ENCODE results near the gene AGMO. TPM values are rescaled to one million over a fixed set of nuclear protein-coding genes. Genes with fewer than 3 reads are reported as not detected.

AGMO gene
- polyA plus RNA-seq, 1 donor (not counting 4 experiments of a cell fraction or from before 2014, with no cell fraction given) = not detected

DNA sequence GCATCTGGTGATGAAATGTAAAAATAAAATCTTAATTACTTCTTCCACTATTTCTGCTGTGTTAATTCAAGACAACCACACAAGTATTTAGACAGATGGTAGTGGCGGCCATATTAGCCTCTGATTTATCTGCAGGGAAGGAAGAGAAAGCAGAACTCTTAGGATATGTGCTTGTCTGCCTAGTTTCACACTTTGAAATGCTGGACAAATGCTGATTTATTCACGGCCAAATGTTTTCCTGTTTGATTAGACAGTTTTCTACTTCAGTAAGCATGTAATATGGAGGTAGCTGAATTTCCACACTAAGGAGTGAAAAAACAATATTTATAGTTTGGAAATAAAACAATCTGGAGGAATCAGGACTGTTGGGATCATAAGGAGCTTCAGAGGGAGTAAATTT is 158.1 kb downstream of the AGMO start:
- TF ChIP-seq, protein P1, sequence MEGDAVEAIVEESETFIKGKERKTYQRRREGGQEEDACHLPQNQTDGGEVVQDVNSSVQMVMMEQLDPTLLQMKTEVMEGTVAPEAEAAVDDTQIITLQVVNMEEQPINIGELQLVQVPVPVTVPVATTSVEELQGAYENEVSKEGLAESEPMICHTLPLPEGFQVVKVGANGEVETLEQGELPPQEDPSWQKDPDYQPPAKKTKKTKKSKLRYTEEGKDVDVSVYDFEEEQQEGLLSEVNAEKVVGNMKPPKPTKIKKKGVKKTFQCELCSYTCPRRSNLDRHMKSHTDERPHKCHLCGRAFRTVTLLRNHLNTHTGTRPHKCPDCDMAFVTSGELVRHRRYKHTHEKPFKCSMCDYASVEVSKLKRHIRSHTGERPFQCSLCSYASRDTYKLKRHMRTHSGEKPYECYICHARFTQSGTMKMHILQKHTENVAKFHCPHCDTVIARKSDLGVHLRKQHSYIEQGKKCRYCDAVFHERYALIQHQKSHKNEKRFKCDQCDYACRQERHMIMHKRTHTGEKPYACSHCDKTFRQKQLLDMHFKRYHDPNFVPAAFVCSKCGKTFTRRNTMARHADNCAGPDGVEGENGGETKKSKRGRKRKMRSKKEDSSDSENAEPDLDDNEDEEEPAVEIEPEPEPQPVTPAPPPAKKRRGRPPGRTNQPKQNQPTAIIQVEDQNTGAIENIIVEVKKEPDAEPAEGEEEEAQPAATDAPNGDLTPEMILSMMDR (optimal IDR thresholded peaks at IDR 0.05 in 1 of 3, IDR thresholded peaks at IDR 0.05 in 1 of 3, conservative IDR thresholded peaks at IDR 0.05 in 1 of 3; ENCODE audit: extremely low read depth in 1 of 3, insufficient read depth in 2 of 3, low read length in 3 of 3) = no peak
- TF ChIP-seq EZH2 (IDR thresholded peaks at IDR 0.05; ENCODE audit: low read length) = no peak
- no peaks in the 10 kb centered on the region for H3K27me3 ChIP-seq (ENCODE audit: control insufficient read depth, extremely low read depth, insufficient read depth, low read length)
- H3K4me3 ChIP-seq (ENCODE audit: control insufficient read depth in 2 of 3, extremely low read depth in 1 of 3, insufficient read depth in 2 of 3, low read depth in 1 of 3, low read length in 3 of 3) = no peak overlapping the region
- no peaks in the 10 kb centered on the region for H3K36me3 ChIP-seq (ENCODE audit: control insufficient read depth in 2 of 2, extremely low read depth in 1 of 2, insufficient read depth in 2 of 2, low read length in 2 of 2)
- FAIRE-seq (no peak), DNase-seq (ENCODE audit: low read depth, low spot score) (no peak)
- no peaks in the 10 kb centered on the region for H3K79me2 ChIP-seq (ENCODE audit: control insufficient read depth, insufficient read depth, low read length)
- H3K4me2 ChIP-seq (ENCODE audit: control insufficient read depth, extremely low read depth, insufficient read depth, low read depth, low read length) = no peak overlapping the region
- no peak overlapping the region for H3K27ac ChIP-seq (ENCODE audit: control insufficient read depth, insufficient read depth, low read length)
- no peaks in the 10 kb centered on the region for H3K9me1 ChIP-seq (ENCODE audit: control insufficient read depth, extremely low read depth, insufficient read depth, low read length)
- H3K9ac ChIP-seq (ENCODE audit: control insufficient read depth, extremely low read depth, insufficient read depth, low read length) = no peak overlapping the region
- no peaks in the 10 kb centered on the region for H3K4me1 ChIP-seq (ENCODE audit: control insufficient read depth, extremely low read depth, insufficient read depth, low read length)
- dilution Hi-C loops (cut with MboI; ENCODE audit: extremely low pct_ligation_motif_present, low sequenced_read_pairs) = no loop called here
- H3K9me3 ChIP-seq (ENCODE audit: control insufficient read depth, low read depth, low read length) = no peaks in the 10 kb centered on the region
- H4K20me1 ChIP-seq (ENCODE audit: control insufficient read depth, extremely low read depth, insufficient read depth, low read length) = no peaks in the 10 kb centered on the region
- no peak overlapping the region for H2AFZ ChIP-seq (ENCODE audit: control insufficient read depth, low read length)

DNA sequence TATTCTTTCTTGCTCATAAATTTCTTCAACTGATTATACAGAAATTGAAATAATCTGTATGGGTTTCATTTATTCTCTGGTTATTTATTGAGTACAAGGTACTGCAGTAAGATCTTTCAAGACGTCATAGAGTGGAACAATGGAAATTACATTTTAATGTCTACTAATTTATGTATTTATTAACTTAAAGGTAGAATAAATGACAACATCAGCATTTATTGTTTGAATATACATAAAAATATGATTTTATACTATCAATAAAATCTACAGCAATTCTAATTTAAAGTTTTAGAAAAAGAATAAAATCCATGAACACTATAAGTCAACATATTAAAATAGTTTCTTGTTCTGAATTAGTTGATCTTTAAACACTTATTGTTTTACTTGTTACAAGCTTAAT is 158.5 kb downstream of the AGMO start:
- Histone ChIP-seq H3K9me1 (ENCODE audit: control insufficient read depth, extremely low read depth, insufficient read depth, low read length) (no peaks in the 10 kb centered on the region), H3K9me3 (ENCODE audit: control insufficient read depth, low read depth, low read length) (no peaks in the 10 kb centered on the region), H3K4me1 (ENCODE audit: control insufficient read depth, extremely low read depth, insufficient read depth, low read length) (no peaks in the 10 kb centered on the region), H4K20me1 (ENCODE audit: control insufficient read depth, extremely low read depth, insufficient read depth, low read length) (no peaks in the 10 kb centered on the region), H3K27ac (ENCODE audit: control insufficient read depth, insufficient read depth, low read length) (no peak overlapping the region), H3K36me3 (ENCODE audit: control insufficient read depth in 2 of 2, extremely low read depth in 1 of 2, insufficient read depth in 2 of 2, low read length in 2 of 2) (no peaks in the 10 kb centered on the region), H3K9ac (ENCODE audit: control insufficient read depth, extremely low read depth, insufficient read depth, low read length) (no peak overlapping the region), H3K79me2 (ENCODE audit: control insufficient read depth, insufficient read depth, low read length) (no peaks in the 10 kb centered on the region), H3K27me3 (ENCODE audit: control insufficient read depth, extremely low read depth, insufficient read depth, low read length) (no peaks in the 10 kb centered on the region), H3K4me2 (ENCODE audit: control insufficient read depth, extremely low read depth, insufficient read depth, low read depth, low read length) (no peak overlapping the region), H3K4me3 (ENCODE audit: control insufficient read depth in 2 of 3, extremely low read depth in 1 of 3, insufficient read depth in 2 of 3, low read depth in 1 of 3, low read length in 3 of 3) (no peak overlapping the region), H2AFZ (ENCODE audit: control insufficient read depth, low read length) (no peak overlapping the region)
- no peak for FAIRE-seq
- dilution Hi-C loops (cut with MboI; ENCODE audit: extremely low pct_ligation_motif_present, low sequenced_read_pairs) = no loop called here
- DNase-seq (ENCODE audit: low read depth, low spot score) = no peak
- TF ChIP-seq, protein P1 (optimal IDR thresholded peaks at IDR 0.05 in 1 of 3, IDR thresholded peaks at IDR 0.05 in 1 of 3, conservative IDR thresholded peaks at IDR 0.05 in 1 of 3; ENCODE audit: extremely low read depth in 1 of 3, insufficient read depth in 2 of 3, low read length in 3 of 3) = no peak
- no peak for TF ChIP-seq EZH2 (IDR thresholded peaks at IDR 0.05; ENCODE audit: low read length)

Data from keratinocyte (primary cell).